IgD-negative memory B cell (primary cell): ENCODE data around the gene MRPL41. TPM values are rescaled to one million over a fixed set of nuclear protein-coding genes. Genes with fewer than 3 reads are reported as not detected.
A peak's percentile ranks its signal among the peaks of the same experiment; 100 is the strongest.
"Not testable (repeated sequence)": the region's sequence is repeated elsewhere in the genome, so short reads cannot be mapped to it uniquely, and the experiment has no call there.

ENCODE experiments used
- H3K27ac Mint-ChIP-seq, 3 donors: one replicate each; pipeline ENCODE4 v1.8.0; 2020 to 2022; ENCODE audit warnings: mild to moderate bottlenecking in 3 of 3, mixed read lengths in 3 of 3, moderate library complexity in 1 of 3
- H3K27me3 Mint-ChIP-seq: one replicate; pipeline ENCODE4 v1.8.0; 2021; ENCODE audit warnings: mixed read lengths
- H3K36me3 Mint-ChIP-seq: one replicate; pipeline ENCODE4 v1.8.0; 2020; ENCODE audit warnings: mild to moderate bottlenecking, mixed read lengths
- H3K4me1 Mint-ChIP-seq, 3 donors: one replicate each; pipeline ENCODE4 v1.8.0; 2020 to 2022; ENCODE audit warnings: mixed read lengths in 3 of 3, mild to moderate bottlenecking in 1 of 3
- H3K4me3 Mint-ChIP-seq, 4 donors: one replicate each; pipeline ENCODE4 v1.8.0; 2020 to 2022; ENCODE audit warnings: mild to moderate bottlenecking in 4 of 4, mixed read lengths in 4 of 4, moderate library complexity in 3 of 4
- H3K9me3 Mint-ChIP-seq, 3 donors: one replicate each; pipeline ENCODE4 v1.8.0; 2020 to 2021; ENCODE audit warnings: mixed read lengths in 3 of 3, mild to moderate bottlenecking in 1 of 3
- polyA plus RNA-seq: library from polyadenylated mRNA; unstranded; fragments of 300-500 nt; fragmentation: Illumina TruSeq; gene quantifications from one replicate; pipeline ENCODE4 v1.2.3, GENCODE V29; 2021

Gene MRPL41
- polyA plus RNA-seq, 1 donor from 2014 or later, result 44.9 TPM

- Mint-ChIP-seq H3K36me3 (no peaks in the 10 kb centered on the region), H3K27ac (no peak overlapping the region), H3K4me1 (peaks cover 4 to 5% (median 4%) of the 10 kb centered on the region in 3 donors), H3K9me3 (no peaks in the 10 kb centered on the region), H3K4me3 (no peak overlapping the region), H3K27me3 (no peaks in the 10 kb centered on the region)
These were observed 35.3 kb upstream of the MRPL41 start for GRCh38 chr9:137516144-137516917.

- H3K27ac Mint-ChIP-seq, H3K4me1 Mint-ChIP-seq, H3K4me3 Mint-ChIP-seq, H3K36me3 Mint-ChIP-seq, H3K9me3 Mint-ChIP-seq, H3K27me3 Mint-ChIP-seq: not testable (repeated sequence)
These were observed 32.8 kb upstream of the MRPL41 start for GRCh38 chr9:137518661-137519459.

- no peaks in the 10 kb centered on the region for H3K36me3 Mint-ChIP-seq
- H3K4me1 Mint-ChIP-seq, result no peaks in the 10 kb centered on the region
- H3K9me3 Mint-ChIP-seq, result no peaks in the 10 kb centered on the region
- H3K27me3 Mint-ChIP-seq, result no peaks in the 10 kb centered on the region
- no peak overlapping the region for H3K27ac Mint-ChIP-seq
- H3K4me3 Mint-ChIP-seq, result no peak overlapping the region
These were observed 32.1 kb upstream of the MRPL41 start for GRCh38 chr9:137519553-137519952.

- H3K27ac Mint-ChIP-seq, result no peak overlapping the region
- H3K27me3 Mint-ChIP-seq, result no peaks in the 10 kb centered on the region
- H3K9me3 Mint-ChIP-seq, result no peaks in the 10 kb centered on the region
- H3K36me3 Mint-ChIP-seq, result no peaks in the 10 kb centered on the region
- no peaks in the 10 kb centered on the region for H3K4me1 Mint-ChIP-seq
- H3K4me3 Mint-ChIP-seq, result no peak overlapping the region
These were observed 30.9 kb upstream of the MRPL41 start for GRCh38 chr9:137520614-137521404.

GRCh38 chr9:137521405-137521985 lies 30.2 kb upstream of the MRPL41 start:
- no peaks in the 10 kb centered on the region for H3K27me3 Mint-ChIP-seq
- no peaks in the 10 kb centered on the region for H3K9me3 Mint-ChIP-seq
- no peak overlapping the region for H3K27ac Mint-ChIP-seq
- no peaks in the 10 kb centered on the region for H3K36me3 Mint-ChIP-seq
- H3K4me1 Mint-ChIP-seq, result no peaks in the 10 kb centered on the region
- H3K4me3 Mint-ChIP-seq, result no peak overlapping the region

- Mint-ChIP-seq H3K36me3 (peaks cover 2% of the 10 kb centered on the region), H3K27me3 (no peaks in the 10 kb centered on the region), H3K27ac (no peak overlapping the region), H3K4me3 (no peak overlapping the region), H3K4me1 (no peaks in the 10 kb centered on the region), H3K9me3 (no peaks in the 10 kb centered on the region)
These were observed 28.8 kb upstream of the MRPL41 start for GRCh38 chr9:137522746-137523455.

GRCh38 chr9:137524161-137524980 lies 27.3 kb upstream of the MRPL41 start:
- H3K36me3 Mint-ChIP-seq, result peaks cover 2% of the 10 kb centered on the region
- H3K4me1 Mint-ChIP-seq, result no peaks in the 10 kb centered on the region
- no peaks in the 10 kb centered on the region for H3K9me3 Mint-ChIP-seq
- no peak overlapping the region for H3K27ac Mint-ChIP-seq
- H3K4me3 Mint-ChIP-seq, result no peak overlapping the region
- H3K27me3 Mint-ChIP-seq, result no peaks in the 10 kb centered on the region

GRCh38 chr9:137524981-137525317 lies 26.7 kb upstream of the MRPL41 start:
- Mint-ChIP-seq H3K27ac (no peak overlapping the region), H3K4me1 (no peaks in the 10 kb centered on the region), H3K27me3 (no peaks in the 10 kb centered on the region), H3K4me3 (no peak overlapping the region), H3K36me3 (peaks cover 2% of the 10 kb centered on the region), H3K9me3 (no peaks in the 10 kb centered on the region)

GRCh38 chr9:137530331-137530730 lies 21.3 kb upstream of the MRPL41 start:
- Mint-ChIP-seq H3K9me3 (no peaks in the 10 kb centered on the region), H3K36me3 (peaks cover 3% of the 10 kb centered on the region), H3K27ac (no peak overlapping the region), H3K4me3 (no peak overlapping the region), H3K4me1 (peaks cover 7 to 12% (median 10%) of the 10 kb centered on the region in 3 donors), H3K27me3 (no peaks in the 10 kb centered on the region)

- Mint-ChIP-seq H3K27me3 (no peaks in the 10 kb centered on the region), H3K27ac (no peak overlapping the region), H3K9me3 (peaks cover 0 to 2% (median 0%) of the 10 kb centered on the region in 3 donors), H3K36me3 (peaks cover 3% of the 10 kb centered on the region), H3K4me1 (peaks cover 9 to 15% (median 12%) of the 10 kb centered on the region in 3 donors), H3K4me3 (no peak overlapping the region)
These were observed 20.4 kb upstream of the MRPL41 start for GRCh38 chr9:137531099-137531765.

- H3K36me3 Mint-ChIP-seq, result not testable (repeated sequence)
These were observed 18.7 kb upstream of the MRPL41 start for GRCh38 chr9:137532891-137533468.

GRCh38 chr9:137534256-137535119 lies 17.2 kb upstream of the MRPL41 start:
- peak overlapping the region; percentile 14 to 87 (median 28) for H3K27ac Mint-ChIP-seq
- H3K27me3 Mint-ChIP-seq, result no peaks in the 10 kb centered on the region
- peaks cover 0 to 5% (median 0%) of the 10 kb centered on the region in 3 donors for H3K9me3 Mint-ChIP-seq
- peaks cover 1% of the 10 kb centered on the region for H3K36me3 Mint-ChIP-seq
- H3K4me1 Mint-ChIP-seq, result peaks cover 18 to 23% (median 18%) of the 10 kb centered on the region in 3 donors
- peak overlapping the region in 3 of 4 donors; percentile 15 to 51 (median 27) for H3K4me3 Mint-ChIP-seq

More at GRCh38 chr9:137532891-137533468, 18.7 kb upstream of the MRPL41 start:
- H3K9me3 Mint-ChIP-seq, H3K27ac Mint-ChIP-seq, H3K4me3 Mint-ChIP-seq, H3K27me3 Mint-ChIP-seq: not testable (repeated sequence)
- H3K4me1 Mint-ChIP-seq, result peaks cover 18 to 23% (median 18%) of the 10 kb centered on the region in 3 donors
